H1 (cell line): ENCODE results near the gene ARHGAP24. TPM values are rescaled to one million over a fixed set of nuclear protein-coding genes. Genes with fewer than 3 reads are reported as not detected.

Experiments used
- CTCF ChIA-PET: fragments of 300-600 bp; sonication (Branson Sonifier 250); formaldehyde crosslinking; loops from one replicate; lab custom pipeline; 2021; ENCODE audit not compliant: partially characterized antibody; lab: Charles Lee
- POLR2A ChIA-PET: fragments of 300-600 bp; sonication (Branson Sonifier 250); formaldehyde crosslinking; loops from one replicate; lab custom pipeline; 2021; ENCODE audit warnings: inconsistent platforms; ENCODE audit not compliant: partially characterized antibody; lab: Charles Lee
- DNase-seq, 2 experiments: peaks; one replicate each; pipeline versions ENCODE4 v3.0.0 to v3.0.0-alpha.2; 2010 to 2022; ENCODE audit warnings: low spot score in 2 of 2, low read depth in 1 of 2, mixed read lengths in 1 of 2
- FAIRE-seq: peaks from 2 replicates; lab custom pipeline; 2011; peaks lifted over from hg19 to GRCh38; lab: Jason Lieb, UNC
- H2AFZ ChIP-seq: 2 replicates; pipeline ENCODE4 v1.8.1; 2012; ENCODE audit warnings: low read length, inconsistent platforms
- H2AK5ac ChIP-seq: 2 replicates; pipeline ENCODE4 v1.6.1; 2013; ENCODE audit warnings: low read depth, low read length
- H2BK120ac ChIP-seq: replicated peaks from 2 replicates; pipeline ENCODE3; 2013; ENCODE audit warnings: low read depth, low read length, inconsistent platforms
- H2BK12ac ChIP-seq: 2 replicates; pipeline ENCODE4 v1.6.1; 2013; ENCODE audit warnings: low read depth, low read length
- H2BK15ac ChIP-seq: 2 replicates; pipeline ENCODE4 v1.6.1; 2013; ENCODE audit warnings: low read length
- H2BK20ac ChIP-seq: 2 replicates; pipeline ENCODE4 v1.6.1; 2013; ENCODE audit warnings: low read length
- H2BK5ac ChIP-seq: 2 replicates; pipeline ENCODE4 v1.6.1; 2013; ENCODE audit warnings: low read depth, low read length
- H3K14ac ChIP-seq: 2 replicates; pipeline ENCODE4 v1.6.1; 2013; ENCODE audit warnings: inconsistent platforms; ENCODE audit not compliant: insufficient read length
- H3K18ac ChIP-seq: 2 replicates; pipeline ENCODE4 v1.6.1; 2013; ENCODE audit warnings: low read length; ENCODE audit errors: extremely low read depth
- H3K23ac ChIP-seq: 2 replicates; pipeline ENCODE4 v1.6.1; 2013; ENCODE audit warnings: inconsistent platforms; ENCODE audit not compliant: insufficient read length
- H3K23me2 ChIP-seq: 2 replicates; pipeline ENCODE4 v1.6.1; 2013; ENCODE audit warnings: low read depth, low read length
- H3K27ac ChIP-seq: 2 replicates; pipeline ENCODE4 v1.6.1; 2011; ENCODE audit warnings: low read depth, low read length, inconsistent platforms
- H3K27me3 ChIP-seq, 4 experiments: replicated peaks in 1 of 4; 1 replicate in 1 of 4; 2 replicates in 3 of 4; pipeline versions ENCODE4 v1.6.1 to v1.8.1; 2011 to 2013; ENCODE audit warnings: low read length in 3 of 4, mild to moderate bottlenecking in 3 of 4, inconsistent platforms in 2 of 4, mixed read lengths in 2 of 4, moderate library complexity in 1 of 4; ENCODE audit not compliant: control insufficient read depth in 3 of 4, insufficient read depth in 3 of 4; ENCODE audit errors: extremely low read depth in 1 of 4
- H3K36me3 ChIP-seq, 4 experiments: 2 replicates each; pipeline versions ENCODE4 v1.6.1 to v1.8.1; 2011 to 2013; ENCODE audit warnings: mild to moderate bottlenecking in 4 of 4, low read length in 3 of 4, moderate library complexity in 2 of 4, control low read depth in 1 of 4, inconsistent platforms in 1 of 4; ENCODE audit not compliant: insufficient read depth in 4 of 4, control insufficient read depth in 2 of 4
- H3K4ac ChIP-seq: replicated peaks from 2 replicates; pipeline ENCODE3; 2013; ENCODE audit warnings: low read length, low read depth, mixed read lengths, inconsistent platforms; ENCODE audit not compliant: insufficient read length
- H3K4me1 ChIP-seq, 4 experiments: replicated peaks in 1 of 4; 1 replicate in 1 of 4; 2 replicates in 3 of 4; pipeline versions ENCODE4 v1.6.1 to v1.8.1; 2011 to 2013; ENCODE audit warnings: low read length in 3 of 4, inconsistent platforms in 2 of 4, mixed read lengths in 1 of 4; ENCODE audit not compliant: insufficient read depth in 4 of 4, control insufficient read depth in 3 of 4
- H3K4me2 ChIP-seq, 2 experiments: 2 replicates each; pipeline versions ENCODE4 v1.6.1 to v1.8.1; 2011 to 2013; ENCODE audit warnings: low read depth in 2 of 2, low read length in 2 of 2, control low read depth in 1 of 2, inconsistent platforms in 1 of 2, mild to moderate bottlenecking in 1 of 2; ENCODE audit not compliant: insufficient read depth in 1 of 2
- H3K4me3 ChIP-seq, 4 experiments: fragments of 200-600, 300-600 bp in 1 of 4; sonication (generic), shearing (Covaris generic), sonication (Bioruptor Twin) in 1 of 4; 2 replicates each; pipeline versions ENCODE4 v1.5.1 to v1.8.1; 2011 to 2016; ENCODE audit warnings: low read length in 4 of 4, low read depth in 3 of 4, control low read depth in 2 of 4, inconsistent platforms in 2 of 4, mild to moderate bottlenecking in 2 of 4, mixed read lengths in 1 of 4, moderate library complexity in 1 of 4; ENCODE audit not compliant: insufficient read depth in 2 of 4; ENCODE audit errors: extremely low read depth in 1 of 4
- H3K56ac ChIP-seq: replicated peaks from 2 replicates; pipeline ENCODE3; 2013; ENCODE audit warnings: low read depth, mild to moderate bottlenecking, mixed read lengths, low read length, inconsistent platforms; ENCODE audit not compliant: insufficient read length
- H3K79me1 ChIP-seq: 2 replicates; pipeline ENCODE4 v1.6.1; 2013; ENCODE audit warnings: low read depth, low read length, control low read depth
- H3K79me2 ChIP-seq, 2 experiments: 2 replicates each; pipeline versions ENCODE4 v1.6.1 to v1.8.1; 2012 to 2013; ENCODE audit warnings: low read length in 2 of 2, mild to moderate bottlenecking in 2 of 2, inconsistent platforms in 1 of 2; ENCODE audit not compliant: insufficient read depth in 2 of 2, control insufficient read depth in 1 of 2
- H3K9ac ChIP-seq, 4 experiments: replicated peaks in 1 of 4; 1 replicate in 1 of 4; 2 replicates in 3 of 4; pipeline versions ENCODE4 v1.6.1 to v1.8.1; 2011 to 2013; ENCODE audit warnings: low read depth in 3 of 4, low read length in 3 of 4, control low read depth in 2 of 4, mild to moderate bottlenecking in 2 of 4, moderate library complexity in 2 of 4, inconsistent platforms in 1 of 4; ENCODE audit errors: extremely low read depth in 1 of 4
- H3K9me3 ChIP-seq, 2 experiments: 2 replicates each; pipeline versions ENCODE4 v1.6.1 to v1.8.1; 2012 to 2013; ENCODE audit warnings: mild to moderate bottlenecking in 2 of 2, moderate library complexity in 2 of 2, control low read depth in 1 of 2, inconsistent platforms in 1 of 2, low read depth in 1 of 2, low read length in 1 of 2, mixed read lengths in 1 of 2; ENCODE audit not compliant: insufficient read depth in 2 of 2
- H4K20me1 ChIP-seq, 2 experiments: replicated peaks in 1 of 2; 2 replicates each; pipeline versions ENCODE3 to v1.8.1; 2011 to 2013; ENCODE audit warnings: inconsistent platforms in 2 of 2, low read length in 2 of 2, mild to moderate bottlenecking in 1 of 2; ENCODE audit not compliant: insufficient read depth in 2 of 2, control insufficient read depth in 1 of 2
- H4K5ac ChIP-seq: 2 replicates; pipeline ENCODE4 v1.6.1; 2013; ENCODE audit warnings: low read length, low read depth, mixed read lengths, inconsistent platforms; ENCODE audit not compliant: insufficient read length
- H4K8ac ChIP-seq: 2 replicates; pipeline ENCODE4 v1.8.0; 2013; ENCODE audit warnings: mild to moderate bottlenecking, moderate library complexity, low read length, inconsistent platforms; ENCODE audit not compliant: insufficient read depth; ENCODE audit errors: extremely low read depth
- H4K91ac ChIP-seq: replicated peaks from 2 replicates; pipeline ENCODE3; 2013; ENCODE audit warnings: low read length, mixed read lengths, inconsistent platforms; ENCODE audit not compliant: insufficient read length
- JUN ChIP-seq: IDR thresholded peaks from 2 replicates; pipeline ENCODE4 v1.6.1; 2011; ENCODE audit warnings: low read depth, mild to moderate bottlenecking, improper control_type of control experiment, low read length
- RFX5 ChIP-seq: IDR thresholded peaks from 2 replicates; pipeline ENCODE4 v1.6.1; 2011; ENCODE audit warnings: low read depth, low read length, improper control_type of control experiment, borderline replicate concordance
- SP2 ChIP-seq: IDR thresholded peaks from 2 replicates; pipeline ENCODE4 v1.6.1; 2012; ENCODE audit warnings: mild to moderate bottlenecking, low read length, inconsistent platforms
- SRF ChIP-seq: IDR thresholded peaks from 2 replicates; pipeline ENCODE4 v1.6.1; 2011; ENCODE audit warnings: mild to moderate bottlenecking, low read depth, low read length, moderate library complexity
- WGBS, 2 experiments: shearing (Covaris generic) in 1 of 2; methylation state at CpG; one replicate each; pipeline versions ENCODE4 v1.1.6 to v1.1.7; 2013 to 2015; ENCODE audit warnings: low lambda C conversion rate in 2 of 2, mixed read lengths in 2 of 2, inconsistent platforms in 1 of 2, low coverage in 1 of 2, missing lambda C conversion rate in 1 of 2; ENCODE audit not compliant: insufficient replicate concordance in 2 of 2, insufficient coverage in 1 of 2, insufficient read length in 1 of 2; ENCODE audit errors: extremely low coverage in 1 of 2, missing lambda C conversion rate in 1 of 2; 5-methylcytosine and 5-hydroxymethylcytosine counted together
- polyA plus RNA-seq, 7 experiments: library from polyadenylated mRNA; depleted of rRNA in 3 of 7; stranded (reverse) in 5 of 7; unstranded in 2 of 7; fragments of >200 nt in 5 of 7; fragments of 200-250 nt in 2 of 7; gene quantifications; 1 replicate in 5 of 7; 2 replicates in 1 of 7; 4 replicates in 1 of 7; pipeline versions ENCODE4 v1.2.1 to v1.2.3, GENCODE V29; 2011 to 2013; ENCODE audit warnings: missing spikeins in 2 of 7, mixed read lengths in 2 of 7
- total RNA-seq: library from RNA; stranded (reverse); fragmentation: NEBNext Ultra II Directional; extraction: Animal tissue kit (Norgen Biotek cat#: 25700); gene quantifications from 2 replicates; pipeline ENCODE4 v1.2.1, GENCODE V29; 2021

The ARHGAP24 gene
- total and polyA plus RNA-seq, 2 of the 8 experiments (the other 6 are each of a cell fraction or from before 2014, with no cell fraction given): 0.08 to 0.50 TPM

GRCh38 chr4:85961887-85962286 is 486.9 kb downstream of the ARHGAP24 start:
- WGBS, 2 experiments: 90% methylated on average over 4 of the region's 4 CpGs; no CpG with 5 or more reads in 1 of the 2 experiments
- Histone ChIP-seq H3K36me3 (no peaks in the 10 kb centered on the region), H2BK12ac (no peak overlapping the region), H3K4me2 (no peak overlapping the region), H3K79me1 (no peaks in the 10 kb centered on the region), H3K4me3 (no peak overlapping the region), H2BK20ac (no peak overlapping the region), H2AFZ (no peak overlapping the region), H3K27me3 (no peaks in the 10 kb centered on the region), H4K8ac (no peak overlapping the region), H3K14ac (no peak overlapping the region), H2BK5ac (no peak overlapping the region), H4K20me1 (no peaks in the 10 kb centered on the region), H3K56ac (no peak overlapping the region), H2AK5ac (no peak overlapping the region), H2BK120ac (no peak overlapping the region), H3K4ac (no peak overlapping the region), H3K23me2 (no peaks in the 10 kb centered on the region), H4K91ac (no peak overlapping the region), H3K27ac (no peak overlapping the region), H3K18ac (no peak overlapping the region), H4K5ac (no peak overlapping the region), H2BK15ac (no peak overlapping the region), H3K4me1 (no peaks in the 10 kb centered on the region; a peak in 1 of 7 replicates), H3K9me3 (no peaks in the 10 kb centered on the region), H3K9ac (no peak overlapping the region), H3K23ac (no peak overlapping the region), H3K79me2 (no peaks in the 10 kb centered on the region)
- POLR2A ChIA-PET: no interaction called here
- DNase-seq (no peak), FAIRE-seq (no peak)
- CTCF ChIA-PET: interaction anchor here (0.7 to 1.5 kb wide), 4 partner anchors 9 to 165 kb away, joined by 3 to 5 read pairs (median 4); no protein-coding TSS in a partner anchor
- TF ChIP-seq JUN (no peak), SRF (no peak), SP2 (no peak), RFX5 (no peak)
